Thymus (tissue), 11 donors: ENCODE measurements around the gene TGM4. TPM values are rescaled to one million over a fixed set of nuclear protein-coding genes. Genes with fewer than 3 reads are reported as not detected.
A peak's percentile ranks its signal among the peaks of the same experiment; 100 is the strongest.

Experiments
- DNase-seq, 9 donors: peaks; one replicate each; pipeline ENCODE4 v3.0.0-alpha.2; 2013; ENCODE audit warnings: low spot score in 9 of 9, low read depth in 6 of 9, missing footprints in 1 of 9
- H3K27ac ChIP-seq, 2 donors: one replicate each; pipeline ENCODE4 v1.5.1; 2013; ENCODE audit warnings: control low read depth in 1 of 2, low read depth in 1 of 2, low read length in 1 of 2, mild to moderate bottlenecking in 1 of 2, moderate library complexity in 1 of 2
- H3K27me3 ChIP-seq, 2 donors: one replicate each; pipeline ENCODE4 v1.5.1; 2013; ENCODE audit warnings: low read length in 1 of 2; ENCODE audit not compliant: control insufficient read depth in 2 of 2, insufficient read depth in 1 of 2
- H3K36me3 ChIP-seq, 2 donors: one replicate each; pipeline ENCODE4 v1.5.1; 2013; ENCODE audit warnings: low read length in 1 of 2, mild to moderate bottlenecking in 1 of 2, moderate library complexity in 1 of 2; ENCODE audit not compliant: control insufficient read depth in 2 of 2, insufficient read depth in 2 of 2
- H3K4me1 ChIP-seq, 2 donors: one replicate each; pipeline ENCODE4 v1.5.1; 2013; ENCODE audit warnings: low read length in 2 of 2; ENCODE audit not compliant: control insufficient read depth in 2 of 2, insufficient read depth in 2 of 2
- H3K4me3 ChIP-seq, 2 donors: one replicate each; pipeline ENCODE4 v1.5.1; 2013; ENCODE audit warnings: low read length in 2 of 2, control low read depth in 1 of 2, mild to moderate bottlenecking in 1 of 2
- H3K9me3 ChIP-seq, 2 donors: one replicate each; pipeline ENCODE4 v1.5.1; 2013; ENCODE audit warnings: low read length in 1 of 2, mild to moderate bottlenecking in 1 of 2; ENCODE audit not compliant: control insufficient read depth in 2 of 2, insufficient read depth in 1 of 2
- WGBS: extraction: QIAGEN DNeasy Blood & Tissue Kit; methylation state at CpG from one replicate; pipeline ENCODE4 v1.1.7; 2013; 5-methylcytosine and 5-hydroxymethylcytosine counted together
- polyA plus RNA-seq: library from polyadenylated mRNA; stranded (reverse); fragments of 200-250 nt; gene quantifications from one replicate; pipeline ENCODE4 v1.2.3, GENCODE V29; 2013
- total RNA-seq: library from RNA; stranded (reverse); fragments of 120-200 nt; gene quantifications from one replicate; pipeline ENCODE4 v1.2.4, GENCODE V29; 2013
- donor health status: healthy.

The TGM4 gene
- total and polyA plus RNA-seq, 2 donors, result 0.14 to 0.62 TPM

DNA sequence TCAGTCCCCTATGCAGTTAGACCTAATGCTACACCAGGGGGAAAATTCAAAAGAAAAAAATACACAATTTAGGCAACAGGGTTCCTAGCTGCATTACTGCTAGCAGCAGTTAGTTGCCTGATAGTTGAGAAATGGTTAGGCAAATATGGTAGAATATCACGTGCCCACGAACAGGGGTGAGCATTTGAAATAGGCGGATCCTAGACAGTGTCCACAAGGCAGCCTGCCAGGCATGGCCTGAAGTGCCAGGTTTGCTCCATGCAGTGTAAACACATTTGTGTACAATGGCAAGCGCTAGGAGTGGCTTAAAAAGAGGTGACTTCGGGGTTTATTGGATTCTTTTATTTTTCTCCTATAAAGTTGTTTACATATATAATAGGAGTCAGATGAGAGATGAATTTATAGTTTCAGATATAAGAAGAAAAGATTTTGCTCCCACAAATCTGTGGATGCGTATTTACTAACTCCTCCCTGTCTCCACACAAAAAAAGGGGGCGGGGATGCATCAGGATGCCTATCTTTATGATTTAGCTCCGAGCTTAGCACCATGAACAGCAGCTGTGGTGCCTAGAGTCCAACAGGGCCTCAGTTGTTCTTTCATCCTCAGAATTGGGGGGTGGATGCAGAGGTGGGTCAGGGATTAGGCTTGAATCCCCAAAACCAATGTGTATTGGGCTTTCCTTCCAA is 3.9 kb upstream of the TGM4 start:
- H3K9me3 ChIP-seq, result no peaks in the 10 kb centered on the region
- no peaks in the 10 kb centered on the region for H3K27me3 ChIP-seq
- no peaks in the 10 kb centered on the region for H3K36me3 ChIP-seq
- no peak overlapping the region for H3K4me3 ChIP-seq
- WGBS, result 96% methylated on average over 8 of the region's 8 CpGs
- DNase-seq, result no peak
- no peak overlapping the region for H3K27ac ChIP-seq
- peaks cover 15 to 19% of the 10 kb centered on the region in 2 donors for H3K4me1 ChIP-seq

DNA sequence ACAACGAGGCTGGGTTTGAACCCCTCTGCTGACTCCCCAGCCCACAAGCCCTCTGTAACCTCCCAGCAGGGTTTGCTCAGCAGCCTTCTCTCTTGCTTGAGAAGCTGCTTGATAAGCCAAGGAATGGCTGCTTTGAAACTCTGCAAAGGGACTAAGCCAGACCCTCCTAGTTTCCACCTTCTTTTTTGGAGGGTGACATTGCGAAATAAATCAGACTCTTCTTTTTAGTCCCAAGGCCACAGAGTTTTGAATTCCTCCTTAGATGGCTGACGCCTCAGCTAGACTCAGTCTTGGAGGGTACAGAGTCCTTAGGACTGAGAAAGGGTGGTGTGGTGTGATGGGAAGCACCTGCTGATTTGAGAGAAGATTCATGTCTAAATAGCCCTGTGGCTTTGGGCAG is 1.2 kb downstream of the TGM4 start:
- H3K4me3 ChIP-seq, result no peak overlapping the region
- no peaks in the 10 kb centered on the region for H3K36me3 ChIP-seq
- H3K4me1 ChIP-seq, result no peaks in the 10 kb centered on the region
- H3K27me3 ChIP-seq, result no peaks in the 10 kb centered on the region
- H3K27ac ChIP-seq, result no peak overlapping the region
- WGBS, result 95% methylated on average over 3 of the region's 3 CpGs
- H3K9me3 ChIP-seq, result no peaks in the 10 kb centered on the region
- DNase-seq, result no peak

DNA sequence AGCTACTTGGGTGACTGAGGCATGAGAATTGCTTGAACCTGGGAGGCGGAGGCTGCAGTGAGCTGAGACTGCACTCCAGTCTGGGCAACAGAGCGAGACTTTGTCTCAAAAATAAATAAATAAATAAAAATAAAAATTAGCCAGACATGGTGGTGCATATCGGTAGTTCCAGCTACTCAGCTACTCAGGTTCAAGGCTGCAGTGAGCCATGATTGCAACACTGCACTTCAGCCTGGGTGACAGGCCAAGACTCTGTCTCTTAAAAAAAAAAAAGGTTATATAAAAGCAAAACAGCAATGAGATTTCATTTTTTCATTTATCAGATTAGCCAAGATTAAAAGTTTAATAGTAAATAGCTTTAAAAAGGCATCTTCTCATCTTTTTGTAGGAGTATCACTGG is 2.9 kb downstream of the TGM4 start:
- Histone ChIP-seq H3K4me1 (no peaks in the 10 kb centered on the region), H3K4me3 (no peak overlapping the region), H3K36me3 (no peaks in the 10 kb centered on the region), H3K27me3 (no peaks in the 10 kb centered on the region), H3K9me3 (no peaks in the 10 kb centered on the region), H3K27ac (no peak overlapping the region)
- DNase-seq, result no peak
- WGBS, result 92% methylated on average over 3 of the region's 3 CpGs

DNA sequence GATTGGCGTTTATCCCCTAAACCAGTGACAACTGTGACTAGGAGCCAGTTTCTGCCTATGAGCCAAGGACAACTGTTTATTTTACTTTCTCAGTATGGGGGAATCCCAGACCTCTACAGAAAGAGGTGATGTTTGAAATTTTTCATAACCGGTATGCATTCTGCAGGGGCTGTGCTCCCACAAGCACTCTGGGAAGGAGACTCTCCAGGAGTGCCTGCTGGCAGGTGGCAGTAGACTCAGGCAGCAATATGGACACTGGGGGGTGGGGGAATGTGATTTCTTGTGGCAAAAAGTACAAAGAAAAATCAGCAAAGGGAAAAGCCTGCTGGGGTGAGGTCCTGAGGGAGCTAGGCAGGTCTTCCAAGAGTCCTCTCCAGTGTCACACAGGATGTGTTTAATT is 5.9 kb downstream of the TGM4 start:
- H3K4me3 ChIP-seq, result no peak overlapping the region
- no peak for DNase-seq
- WGBS, result 87% methylated on average over 2 of the region's 2 CpGs
- H3K27ac ChIP-seq, result no peak overlapping the region
- H3K27me3 ChIP-seq, result no peaks in the 10 kb centered on the region
- no peaks in the 10 kb centered on the region for H3K36me3 ChIP-seq
- H3K9me3 ChIP-seq, result peaks cover 0 to 5% of the 10 kb centered on the region in 2 donors
- no peaks in the 10 kb centered on the region for H3K4me1 ChIP-seq

DNA sequence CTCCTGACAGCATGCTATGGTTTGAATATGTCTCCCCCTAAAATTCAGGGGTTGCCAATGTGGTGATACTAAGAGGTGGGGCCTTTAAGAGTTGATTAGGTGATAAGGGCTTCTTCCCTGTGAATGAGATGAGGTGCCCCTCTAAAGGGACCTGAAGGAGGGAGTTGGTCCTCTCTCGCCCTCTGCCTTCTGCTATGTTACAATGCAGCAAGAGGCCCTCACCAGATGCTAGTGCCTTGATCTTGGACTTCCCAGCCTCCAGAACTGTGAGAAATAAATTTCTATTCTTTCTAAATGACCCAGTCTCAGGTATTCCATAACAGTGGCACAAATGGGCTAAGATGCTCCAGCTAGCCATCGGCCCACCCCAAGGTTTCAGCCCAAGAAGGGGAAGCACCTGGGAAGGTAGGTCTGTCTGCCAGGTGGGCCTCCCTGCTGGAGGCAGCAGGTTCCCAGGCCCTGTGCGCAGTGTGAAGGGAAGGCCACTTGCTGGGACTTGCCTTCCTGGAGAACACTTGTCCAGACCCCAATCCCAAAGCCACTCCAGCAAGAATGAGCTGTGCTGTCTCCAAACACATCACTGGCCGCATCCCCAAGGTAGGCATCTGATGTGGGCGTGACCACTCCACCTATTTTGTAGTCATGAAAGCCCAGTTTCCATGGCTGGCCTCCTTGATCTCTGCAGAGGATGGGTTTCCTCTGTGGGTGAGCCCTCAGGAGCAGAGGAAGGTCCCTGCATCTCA is 9.0 kb downstream of the TGM4 start:
- Histone ChIP-seq H3K27me3 (no peaks in the 10 kb centered on the region), H3K4me3 (no peak overlapping the region), H3K4me1 (no peaks in the 10 kb centered on the region), H3K27ac (peak overlapping the region in 1 of 2 donors; percentile 71), H3K36me3 (no peaks in the 10 kb centered on the region), H3K9me3 (peaks cover 0 to 5% of the 10 kb centered on the region in 2 donors)
- DNase-seq, result no peak
- 97% methylated on average over 5 of the region's 5 CpGs for WGBS

DNA sequence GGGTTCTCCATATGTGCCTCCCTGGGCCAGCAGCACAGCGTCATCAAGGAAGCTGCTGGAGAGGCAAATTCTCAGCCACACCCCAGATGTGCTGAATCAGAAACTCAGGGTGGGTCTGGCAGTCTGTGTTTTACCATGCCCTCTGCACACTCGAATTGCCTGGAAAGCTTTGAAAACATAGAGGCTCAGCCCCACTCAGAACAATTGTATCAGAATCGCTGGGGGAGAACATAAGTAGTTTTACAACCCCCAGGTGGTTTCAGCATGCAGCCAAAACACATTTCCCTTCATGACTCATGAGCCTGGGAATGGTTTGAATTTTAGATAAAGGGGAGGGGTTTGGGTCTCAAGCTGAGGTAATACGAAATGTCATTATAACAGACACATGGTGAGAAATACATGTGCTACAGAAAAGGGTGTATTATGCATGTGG is 9.6 kb downstream of the TGM4 start:
- Histone ChIP-seq H3K4me3 (no peak overlapping the region), H3K27ac (peak overlapping the region in 1 of 2 donors; percentile 71), H3K27me3 (no peaks in the 10 kb centered on the region), H3K9me3 (peaks cover 0 to 5% of the 10 kb centered on the region in 2 donors), H3K4me1 (no peaks in the 10 kb centered on the region), H3K36me3 (no peaks in the 10 kb centered on the region)
- DNase-seq, result no peak
- 82% methylated on average over 4 of the region's 4 CpGs for WGBS

DNA sequence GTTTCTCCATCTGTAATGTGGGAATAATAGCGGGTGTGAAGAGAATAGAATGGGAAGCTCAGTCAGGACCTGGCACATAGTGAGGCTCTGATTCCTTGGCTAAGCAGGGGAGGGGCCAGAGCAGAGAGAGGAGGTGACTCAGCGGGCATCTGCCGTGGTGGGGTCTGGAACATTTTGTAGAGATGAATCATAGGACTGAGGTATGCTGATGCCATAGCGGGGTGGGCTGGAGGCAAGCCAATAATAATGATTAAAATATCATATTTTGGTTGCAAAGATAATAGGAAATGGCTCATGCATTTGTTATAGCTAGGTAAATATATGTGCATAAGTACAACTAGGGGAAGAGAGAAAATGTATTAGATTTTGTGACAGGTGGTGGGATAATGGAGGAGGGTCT is 11.2 kb downstream of the TGM4 start:
- WGBS, result 87% methylated on average over 4 of the region's 4 CpGs
- no peak overlapping the region for H3K27ac ChIP-seq
- H3K4me3 ChIP-seq, result no peak overlapping the region
- H3K36me3 ChIP-seq, result no peaks in the 10 kb centered on the region
- no peaks in the 10 kb centered on the region for H3K27me3 ChIP-seq
- peaks cover 0 to 5% of the 10 kb centered on the region in 2 donors for H3K9me3 ChIP-seq
- no peaks in the 10 kb centered on the region for H3K4me1 ChIP-seq
- DNase-seq, result no peak

DNA sequence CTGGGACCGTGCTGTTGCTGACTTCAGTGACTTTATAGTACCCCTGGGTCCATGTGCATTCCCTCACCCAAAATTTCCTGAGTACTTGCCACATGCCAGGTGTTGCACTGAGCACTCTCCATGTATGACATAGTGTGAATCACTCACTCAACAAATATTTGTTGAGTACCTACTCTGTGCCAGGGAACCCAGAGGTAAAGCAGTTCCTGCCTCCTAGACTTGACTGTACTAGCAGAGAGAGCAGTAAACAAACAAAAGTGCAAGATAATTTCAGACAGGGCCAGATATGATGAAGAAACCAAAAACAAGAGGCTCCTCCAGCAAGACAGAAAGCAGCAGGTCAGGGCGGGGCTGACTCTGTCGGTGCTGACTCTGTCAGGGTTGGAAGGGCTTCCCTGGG is 12.2 kb downstream of the TGM4 start:
- H3K4me3 ChIP-seq, result no peak overlapping the region
- WGBS, result 86% methylated on average over 3 of the region's 3 CpGs
- H3K27me3 ChIP-seq, result no peaks in the 10 kb centered on the region
- no peaks in the 10 kb centered on the region for H3K4me1 ChIP-seq
- H3K27ac ChIP-seq, result no peak overlapping the region
- DNase-seq, result no peak
- H3K36me3 ChIP-seq, result no peaks in the 10 kb centered on the region
- peaks cover 0 to 5% of the 10 kb centered on the region in 2 donors for H3K9me3 ChIP-seq

DNA sequence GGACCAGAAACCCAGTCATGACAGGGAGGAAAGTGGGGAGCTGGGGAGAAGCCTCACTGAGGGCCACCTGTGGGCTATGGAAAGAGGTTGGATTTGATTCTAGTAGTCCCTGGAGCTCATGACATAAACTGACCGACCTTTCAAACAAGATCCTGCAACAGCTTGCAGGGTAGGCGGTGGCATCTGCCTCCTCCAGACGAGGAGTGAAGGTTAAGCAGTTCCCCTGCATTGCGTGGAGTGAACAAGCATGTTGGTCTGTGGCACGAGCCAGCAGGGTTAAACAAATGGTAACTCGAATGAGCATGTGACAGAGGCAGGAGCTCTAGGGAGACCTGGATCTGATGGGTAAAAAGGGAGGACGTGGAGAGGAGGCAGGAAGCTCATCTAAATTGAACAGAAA is 12.7 kb downstream of the TGM4 start:
- Histone ChIP-seq H3K4me3 (no peak overlapping the region), H3K27me3 (no peaks in the 10 kb centered on the region), H3K9me3 (peaks cover 0 to 5% of the 10 kb centered on the region in 2 donors), H3K27ac (no peak overlapping the region), H3K36me3 (no peaks in the 10 kb centered on the region), H3K4me1 (no peaks in the 10 kb centered on the region)
- 93% methylated on average over 7 of the region's 7 CpGs for WGBS
- DNase-seq, result no peak
